Thyroid gland (tissue), 4 donors: ENCODE measurements around the gene PLEKHA6. TPM values are rescaled to one million over a fixed set of nuclear protein-coding genes. Genes with fewer than 3 reads are reported as not detected.

Source experiments
- DNase-seq, 2 donors: peaks; one replicate each; pipeline ENCODE4 v3.0.0-alpha.2; 2019
- H3K27ac ChIP-seq, 3 donors: fragments of 200-600 bp; sonication (generic); 1 replicate in 2 of 3; 2 replicates in 1 of 3; pipeline ENCODE4 v1.5.1; 2016 to 2019; ENCODE audit warnings: mild to moderate bottlenecking in 1 of 3, moderate library complexity in 1 of 3
- H3K27me3 ChIP-seq: fragments of 200-600 bp; sonication (generic); one replicate; pipeline ENCODE4 v1.5.1; 2019
- H3K36me3 ChIP-seq, 2 donors: fragments of 200-600 bp; sonication (generic); one replicate each; pipeline ENCODE4 v1.5.1; 2016 to 2019
- H3K4me1 ChIP-seq, 2 donors: fragments of 200-600 bp; sonication (generic); one replicate each; pipeline ENCODE4 v1.5.1; 2017 to 2019
- H3K4me3 ChIP-seq, 3 donors: fragments of 200-600 bp; sonication (generic); replicated peaks in 1 of 3; 1 replicate in 2 of 3; 2 replicates in 1 of 3; pipeline ENCODE4 v1.5.1; 2016; ENCODE audit warnings: mild to moderate bottlenecking in 1 of 3
- H3K9me3 ChIP-seq: fragments of 200-600 bp; sonication (generic); one replicate; pipeline ENCODE4 v1.5.1; 2017
- CTCF ChIP-seq, 6 experiments: fragments of 200-600 bp in 3 of 6; fragments of 450-650 bp in 3 of 6; sonication (generic) in 3 of 6; IDR thresholded peaks; one replicate each; pipeline ENCODE4 v1.5.1; 2016 to 2019; ENCODE audit warnings: antibody characterized with exemption in 6 of 6, mild to moderate bottlenecking in 2 of 6, inconsistent platforms in 1 of 6, moderate library complexity in 1 of 6
- POLR2A ChIP-seq, 2 donors: fragments of 450-650 bp; IDR thresholded peaks; one replicate each; pipeline ENCODE4 v1.6.1; 2017; ENCODE audit warnings: antibody characterized with exemption in 2 of 2, mild to moderate bottlenecking in 2 of 2, moderate library complexity in 1 of 2
- WGBS, 2 donors: methylation state at CpG; one replicate each; pipeline ENCODE4 v1.1.5; 2017; 5-methylcytosine and 5-hydroxymethylcytosine counted together
- intact Hi-C: fragments of 100-400 bp; cut with DNase I; formaldehyde crosslinking; loops from one replicate; pipeline ENCODE4 v1.15.1; 2023
- total RNA-seq, 4 donors: library from RNA; depleted of rRNA; stranded (reverse); fragments of >200 nt; gene quantifications; one replicate each; pipeline ENCODE4 v1.2.3, GENCODE V29; 2016

Gene PLEKHA6
- total RNA-seq, 4 donors from 2014 or later = 2.9 to 8.9 (median 4.0) TPM

GRCh38 chr1:204266504-204267034, 93.2 kb downstream of the PLEKHA6 start:
- Histone ChIP-seq H3K27me3 (no peaks in the 10 kb centered on the region), H3K9me3 (no peaks in the 10 kb centered on the region), H3K27ac (no peak overlapping the region), H3K4me3 (no peak overlapping the region), H3K4me1 (no peaks in the 10 kb centered on the region), H3K36me3 (no peaks in the 10 kb centered on the region)
- 89 to 95% methylated on average over 5 of the region's 5 CpGs for WGBS, 2 donors
- DNase-seq = no peak
- intact Hi-C loops = no loop called here
- TF ChIP-seq CTCF (IDR thresholded peaks at IDR 0.05) (no peak), POLR2A (IDR thresholded peaks at IDR 0.05) (no peak)

GRCh38 chr1:204265665-204266064, 94.1 kb downstream of the PLEKHA6 start:
- H3K27ac ChIP-seq = no peak overlapping the region
- intact Hi-C loops = no loop called here
- no peak overlapping the region for H3K4me3 ChIP-seq
- H3K36me3 ChIP-seq = no peaks in the 10 kb centered on the region
- no peaks in the 10 kb centered on the region for H3K27me3 ChIP-seq
- TF ChIP-seq POLR2A (IDR thresholded peaks at IDR 0.05) = no peak
- TF ChIP-seq CTCF (IDR thresholded peaks at IDR 0.05) = no peak
- no peaks in the 10 kb centered on the region for H3K9me3 ChIP-seq
- 79 to 85% methylated on average over 2 of the region's 2 CpGs for WGBS, 2 donors
- no peaks in the 10 kb centered on the region for H3K4me1 ChIP-seq
- DNase-seq = no peak

GRCh38 chr1:204264805-204265204, 94.9 kb downstream of the PLEKHA6 start:
- Histone ChIP-seq H3K9me3 (no peaks in the 10 kb centered on the region), H3K27me3 (no peaks in the 10 kb centered on the region), H3K4me1 (no peaks in the 10 kb centered on the region), H3K27ac (no peak overlapping the region), H3K36me3 (no peaks in the 10 kb centered on the region), H3K4me3 (no peak overlapping the region)
- TF ChIP-seq CTCF (IDR thresholded peaks at IDR 0.05) = no peak
- no peak for DNase-seq
- 77 to 86% methylated on average over 8 of the region's 8 CpGs for WGBS, 2 donors
- intact Hi-C loops = no loop called here

- H3K4me3 ChIP-seq = no peak overlapping the region
- 57% methylated on average over 13 of the region's 13 CpGs for WGBS, 2 donors
- H3K27ac ChIP-seq = no peak overlapping the region
- no peaks in the 10 kb centered on the region for H3K4me1 ChIP-seq
- H3K9me3 ChIP-seq = no peaks in the 10 kb centered on the region
- intact Hi-C loops = no loop called here
- no peaks in the 10 kb centered on the region for H3K27me3 ChIP-seq
- no peak for TF ChIP-seq POLR2A (IDR thresholded peaks at IDR 0.05)
- TF ChIP-seq CTCF (IDR thresholded peaks at IDR 0.05) = no peak
- H3K36me3 ChIP-seq = no peaks in the 10 kb centered on the region
- no peak for DNase-seq
These were observed 96.3 kb downstream of the PLEKHA6 start for GRCh38 chr1:204263254-204263910.

- TF ChIP-seq POLR2A (IDR thresholded peaks at IDR 0.05) = no peak
- TF ChIP-seq CTCF (IDR thresholded peaks at IDR 0.05) = no peak
- no peak for DNase-seq
- Histone ChIP-seq H3K4me3 (no peak overlapping the region), H3K27ac (no peak overlapping the region), H3K9me3 (no peaks in the 10 kb centered on the region), H3K36me3 (no peaks in the 10 kb centered on the region), H3K27me3 (no peaks in the 10 kb centered on the region), H3K4me1 (no peaks in the 10 kb centered on the region)
- intact Hi-C loops = no loop called here
- 81 to 82% methylated on average over 13 of the region's 13 CpGs for WGBS, 2 donors
These were observed 97.0 kb downstream of the PLEKHA6 start for GRCh38 chr1:204262506-204263253.
